HEK293T (cell line): ENCODE measurements around the gene HMCN2.

Experiments
- BHLHE40 ChIP-seq: fragments of 450-650 bp; IDR thresholded peaks from 2 replicates; pipeline ENCODE4 v1.6.1; 2016; ENCODE audit warnings: mild to moderate bottlenecking, moderate library complexity, borderline replicate concordance
- FOXK2 ChIP-seq: fragments of 450-650 bp; IDR thresholded peaks from 2 replicates; pipeline ENCODE4 v1.6.1; 2016; ENCODE audit warnings: mild to moderate bottlenecking
- HDGF ChIP-seq: fragments of 450-650 bp; IDR thresholded peaks from 2 replicates; pipeline ENCODE4 v1.6.1; 2017; ENCODE audit warnings: antibody characterized with exemption, borderline replicate concordance
- NFRKB ChIP-seq: fragments of 450-650 bp; IDR thresholded peaks from 2 replicates; pipeline ENCODE4 v1.6.1; 2016; ENCODE audit warnings: mild to moderate bottlenecking, moderate library complexity
- SP1 ChIP-seq: fragments of 450-650 bp; IDR thresholded peaks from 2 replicates; pipeline ENCODE4 v1.6.1; 2017
- TARDBP ChIP-seq: fragments of 450-650 bp; IDR thresholded peaks from 2 replicates; pipeline ENCODE4 v1.6.1; 2016

GRCh38 chr9:130466537-130467217 is 201.1 kb downstream of the HMCN2 start:
- TF ChIP-seq SP1 (no peak), TARDBP (no peak), FOXK2 (no peak), NFRKB (no peak), BHLHE40 (no peak), HDGF (no peak)
